HG02973 (cell line): ENCODE data around the gene ERV3-1.
"Not testable (repeated sequence)": the region's sequence is repeated elsewhere in the genome, so short reads cannot be mapped to it uniquely, and the experiment has no call there.

Experiments
- ATAC-seq: cut with Tn5 transposase; IDR thresholded peaks from one replicate; pipeline ENCODE4 v1.9.1; 2021; ENCODE audit warnings: moderate library complexity; ENCODE audit not compliant: unreplicated experiment

The ERV3-1 gene

DNA sequence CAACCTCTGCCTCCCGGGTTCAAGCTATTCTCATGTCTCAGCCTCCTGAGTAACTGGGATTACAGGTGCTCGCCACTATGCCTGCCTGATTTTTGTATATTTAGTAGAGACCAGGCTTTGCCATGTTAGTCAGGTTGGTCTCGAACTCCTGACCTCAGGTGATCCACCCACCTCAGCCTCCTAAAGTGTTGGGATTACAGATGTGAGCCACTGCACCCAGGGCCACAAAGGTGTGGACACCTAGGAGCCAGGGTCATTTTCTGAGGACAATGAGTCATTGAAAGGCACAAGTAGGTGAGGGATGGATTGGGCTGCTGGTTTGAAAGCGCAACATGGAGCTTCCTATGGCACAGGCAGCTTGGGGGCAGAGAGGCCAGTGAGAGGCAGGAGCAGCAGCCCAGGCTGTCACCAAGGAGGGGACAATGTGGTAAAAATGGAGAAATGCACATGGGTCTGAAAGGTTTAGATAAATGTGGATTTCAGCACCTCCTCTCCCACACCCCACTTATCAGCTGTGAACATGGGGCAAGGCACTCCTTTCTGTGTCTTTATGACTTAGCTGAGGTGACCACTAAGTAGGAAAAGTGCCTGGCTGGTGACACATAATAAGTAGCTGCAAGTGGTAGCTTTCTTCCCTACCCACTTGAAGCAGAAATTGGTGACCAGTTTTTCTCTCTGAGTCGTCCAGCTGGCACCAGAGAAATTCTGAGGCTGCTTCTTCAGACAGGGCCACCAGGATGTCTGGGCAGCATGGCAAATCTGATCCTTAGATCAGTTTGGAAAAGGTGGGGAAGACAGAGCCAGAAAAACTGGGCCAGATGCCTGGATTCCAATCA lies 61.6 kb downstream of the ERV3-1 start:
- ATAC-seq = not testable (repeated sequence)
